ENCODE results near the gene RNF4.

- TF ChIP-seq CTCF (IDR thresholded peaks at IDR 0.05; ENCODE audit: low read length) (no peak), EZH2 (IDR thresholded peaks at IDR 0.05; ENCODE audit: borderline replicate concordance, low read length) (no peak)
Measured at GRCh38 chr4:2478229-2478628, 9.3 kb downstream of the RNF4 start.
